Measurements from ENCODE around the gene NLGN4X.

NLGN4X gene

GRCh38 chrX:6210230-6210629, 18.4 kb downstream of the NLGN4X start:
- H3K4me2 ChIP-seq (ENCODE audit: low read length): no peak overlapping the region
- H3K27me3 ChIP-seq (ENCODE audit: insufficient read depth, low read length): no peaks in the 10 kb centered on the region
- no peaks in the 10 kb centered on the region for H3K9me3 ChIP-seq (ENCODE audit: low read length)
- H2AFZ ChIP-seq (ENCODE audit: low read length): no peak overlapping the region
- H3K4me1 ChIP-seq (ENCODE audit: insufficient read depth, low read length, severe bottlenecking): no peaks in the 10 kb centered on the region
- H3K9me2 ChIP-seq (ENCODE audit: low read depth, low read length): no peaks in the 10 kb centered on the region
- no peaks in the 10 kb centered on the region for H4K20me1 ChIP-seq (ENCODE audit: insufficient read depth, low read length)
- H3K4me3 ChIP-seq (ENCODE audit: low read depth, low read length, poor library complexity, severe bottlenecking): no peak overlapping the region
- no peak overlapping the region for H3K27ac ChIP-seq (ENCODE audit: low read depth, low read length, poor library complexity, severe bottlenecking)
- no peaks in the 10 kb centered on the region for H3K79me2 ChIP-seq (ENCODE audit: insufficient read depth, low read length)
- no peaks in the 10 kb centered on the region for H3K36me3 ChIP-seq (ENCODE audit: insufficient read depth, low read length)
- H3F3A ChIP-seq (ENCODE audit: insufficient read depth, low read length): no peaks in the 10 kb centered on the region
- H3K9ac ChIP-seq (ENCODE audit: low read length): no peak overlapping the region
- no peak for TF ChIP-seq CTCF (IDR thresholded peaks at IDR 0.05; ENCODE audit: low read length)
- TF ChIP-seq EZH2 (IDR thresholded peaks at IDR 0.05; ENCODE audit: borderline replicate concordance, low read length): no peak

- H3K79me2 ChIP-seq (ENCODE audit: insufficient read depth, low read length): no peaks in the 10 kb centered on the region
- no peak overlapping the region for H3K4me3 ChIP-seq (ENCODE audit: low read depth, low read length, poor library complexity, severe bottlenecking)
- no peak overlapping the region for H3K9ac ChIP-seq (ENCODE audit: low read length)
- H3K4me2 ChIP-seq (ENCODE audit: low read length): no peak overlapping the region
- no peaks in the 10 kb centered on the region for H3K9me2 ChIP-seq (ENCODE audit: low read depth, low read length)
- H3K9me3 ChIP-seq (ENCODE audit: low read length): no peaks in the 10 kb centered on the region
- H2AFZ ChIP-seq (ENCODE audit: low read length): no peak overlapping the region
- H3F3A ChIP-seq (ENCODE audit: insufficient read depth, low read length): no peaks in the 10 kb centered on the region
- H3K27ac ChIP-seq (ENCODE audit: low read depth, low read length, poor library complexity, severe bottlenecking): no peak overlapping the region
- TF ChIP-seq CTCF (IDR thresholded peaks at IDR 0.05; ENCODE audit: low read length) (no peak), EZH2 (IDR thresholded peaks at IDR 0.05; ENCODE audit: borderline replicate concordance, low read length) (no peak)
- H3K4me1 ChIP-seq (ENCODE audit: insufficient read depth, low read length, severe bottlenecking): no peaks in the 10 kb centered on the region
- H3K36me3 ChIP-seq (ENCODE audit: insufficient read depth, low read length): no peaks in the 10 kb centered on the region
- H3K27me3 ChIP-seq (ENCODE audit: insufficient read depth, low read length): no peaks in the 10 kb centered on the region
- H4K20me1 ChIP-seq (ENCODE audit: insufficient read depth, low read length): no peaks in the 10 kb centered on the region
These were observed 25.0 kb downstream of the NLGN4X start for GRCh38 chrX:6203462-6204215.

GRCh38 chrX:6199486-6199885, 29.2 kb downstream of the NLGN4X start:
- Histone ChIP-seq H3K4me2 (ENCODE audit: low read length) (no peak overlapping the region), H3K27me3 (ENCODE audit: insufficient read depth, low read length) (no peaks in the 10 kb centered on the region), H3K36me3 (ENCODE audit: insufficient read depth, low read length) (no peaks in the 10 kb centered on the region), H3K9me3 (ENCODE audit: low read length) (no peaks in the 10 kb centered on the region), H3K9ac (ENCODE audit: low read length) (no peak overlapping the region), H2AFZ (ENCODE audit: low read length) (no peak overlapping the region), H3K79me2 (ENCODE audit: insufficient read depth, low read length) (no peaks in the 10 kb centered on the region), H3K9me2 (ENCODE audit: low read depth, low read length) (no peaks in the 10 kb centered on the region), H3K4me1 (ENCODE audit: insufficient read depth, low read length, severe bottlenecking) (no peaks in the 10 kb centered on the region), H3K27ac (ENCODE audit: low read depth, low read length, poor library complexity, severe bottlenecking) (no peak overlapping the region), H3F3A (ENCODE audit: insufficient read depth, low read length) (no peaks in the 10 kb centered on the region), H3K4me3 (ENCODE audit: low read depth, low read length, poor library complexity, severe bottlenecking) (no peak overlapping the region), H4K20me1 (ENCODE audit: insufficient read depth, low read length) (no peaks in the 10 kb centered on the region)
- TF ChIP-seq EZH2 (IDR thresholded peaks at IDR 0.05; ENCODE audit: borderline replicate concordance, low read length): no peak
- TF ChIP-seq CTCF (IDR thresholded peaks at IDR 0.05; ENCODE audit: low read length): no peak

Data from OCI-LY1 (cell line).